ENCODE results near the gene APOC3. TPM values are rescaled to one million over a fixed set of nuclear protein-coding genes. Genes with fewer than 3 reads are reported as not detected.

APOC3 gene
- total and polyA plus RNA-seq, 4 donors: 0.14 to 2.3 TPM; not detected in 2

DNA sequence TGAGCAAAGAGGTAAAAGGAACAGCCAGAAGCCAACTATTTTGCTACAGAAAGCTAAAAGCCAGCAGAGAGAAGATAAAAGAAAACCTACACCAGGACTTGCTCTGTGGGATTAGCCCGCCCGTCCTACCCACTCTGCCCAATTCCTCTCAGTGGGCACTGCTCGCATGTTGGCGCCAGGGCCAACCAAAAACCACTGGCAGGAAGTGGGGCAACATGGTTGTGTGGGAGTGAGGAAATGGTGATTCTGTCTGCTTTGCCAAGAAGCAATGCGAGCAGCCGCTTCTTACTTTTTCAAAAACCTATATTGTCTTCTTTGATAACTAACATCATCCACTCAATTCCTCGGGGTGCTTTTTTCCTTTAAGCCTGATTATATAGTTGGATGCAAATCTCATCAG lies 21.9 kb downstream of the APOC3 start:
- TF ChIP-seq, protein P1, sequence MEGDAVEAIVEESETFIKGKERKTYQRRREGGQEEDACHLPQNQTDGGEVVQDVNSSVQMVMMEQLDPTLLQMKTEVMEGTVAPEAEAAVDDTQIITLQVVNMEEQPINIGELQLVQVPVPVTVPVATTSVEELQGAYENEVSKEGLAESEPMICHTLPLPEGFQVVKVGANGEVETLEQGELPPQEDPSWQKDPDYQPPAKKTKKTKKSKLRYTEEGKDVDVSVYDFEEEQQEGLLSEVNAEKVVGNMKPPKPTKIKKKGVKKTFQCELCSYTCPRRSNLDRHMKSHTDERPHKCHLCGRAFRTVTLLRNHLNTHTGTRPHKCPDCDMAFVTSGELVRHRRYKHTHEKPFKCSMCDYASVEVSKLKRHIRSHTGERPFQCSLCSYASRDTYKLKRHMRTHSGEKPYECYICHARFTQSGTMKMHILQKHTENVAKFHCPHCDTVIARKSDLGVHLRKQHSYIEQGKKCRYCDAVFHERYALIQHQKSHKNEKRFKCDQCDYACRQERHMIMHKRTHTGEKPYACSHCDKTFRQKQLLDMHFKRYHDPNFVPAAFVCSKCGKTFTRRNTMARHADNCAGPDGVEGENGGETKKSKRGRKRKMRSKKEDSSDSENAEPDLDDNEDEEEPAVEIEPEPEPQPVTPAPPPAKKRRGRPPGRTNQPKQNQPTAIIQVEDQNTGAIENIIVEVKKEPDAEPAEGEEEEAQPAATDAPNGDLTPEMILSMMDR (IDR thresholded peaks at IDR 0.05; ENCODE audit: control extremely low read depth, extremely low read depth): no peak
- peaks cover 10 to 29% (median 15%) of the 10 kb centered on the region in 4 donors for H3K36me3 ChIP-seq (ENCODE audit: control insufficient read depth in 4 of 4, insufficient read depth in 4 of 4, low read length in 4 of 4)
- H3K4me1 ChIP-seq (ENCODE audit: control insufficient read depth in 5 of 5, insufficient read depth in 5 of 5, low read length in 5 of 5): peaks cover 0 to 14% (median 8%) of the 10 kb centered on the region in 5 donors
- H3K27ac ChIP-seq (ENCODE audit: low read depth in 1 of 2, low read length in 1 of 2): no peak overlapping the region
- H3K27me3 ChIP-seq (ENCODE audit: control insufficient read depth in 3 of 3, insufficient read depth in 3 of 3, low read length in 2 of 3): no peaks in the 10 kb centered on the region
- H3K9me3 ChIP-seq (ENCODE audit: control insufficient read depth in 4 of 4, insufficient read depth in 3 of 4, low read length in 3 of 4): no peaks in the 10 kb centered on the region
- DNase-seq: no peak
- WGBS, 2 donors: 37 to 59% methylated on average over 7 of the region's 7 CpGs
- H3K9ac ChIP-seq (ENCODE audit: insufficient read depth in 1 of 2, low read length in 2 of 2): no peak overlapping the region
- ATAC-seq (ENCODE audit: insufficient read depth, low FRiP score): no peak
- no peak overlapping the region for H3K4me3 ChIP-seq

DNA sequence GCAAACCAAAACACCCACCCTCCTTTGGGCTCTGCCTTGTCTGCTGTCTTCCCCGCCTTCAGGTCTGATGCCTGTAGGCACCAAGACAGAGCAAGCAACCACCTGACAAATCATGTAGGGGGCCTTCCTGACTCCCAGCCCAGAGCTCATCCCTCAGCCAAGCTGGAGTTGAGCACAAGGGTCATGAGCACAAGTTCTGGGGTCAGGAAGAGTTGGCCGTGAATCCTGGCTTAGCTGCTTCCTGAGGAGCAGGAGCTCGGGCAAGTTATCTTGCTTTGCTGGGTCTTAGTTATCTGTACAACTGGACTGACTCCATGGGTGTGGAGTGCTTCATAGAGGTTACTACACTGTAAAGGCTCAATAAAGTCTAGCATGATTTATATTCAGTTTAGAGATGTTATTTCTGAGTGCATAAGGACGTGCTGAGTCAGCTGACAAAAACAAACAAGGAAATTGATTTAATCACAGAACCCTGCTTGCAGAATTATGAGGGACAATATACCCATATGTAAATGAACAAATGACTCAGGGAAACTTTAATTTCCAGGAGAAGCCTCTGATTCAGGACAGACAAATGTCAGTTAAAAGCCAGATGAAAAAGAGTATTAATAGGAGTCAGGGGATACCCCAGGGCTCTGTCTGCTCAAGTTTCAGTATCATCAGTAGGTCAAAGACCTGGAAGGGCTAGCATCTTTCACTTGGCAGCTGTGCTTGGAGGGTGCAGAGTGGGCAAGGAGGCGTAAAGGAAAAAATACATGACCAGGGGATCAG lies 22.7 kb downstream of the APOC3 start:
- peak overlapping the region in 1 of 2 donors; percentile 4 for H3K9ac ChIP-seq (ENCODE audit: insufficient read depth in 1 of 2, low read length in 2 of 2)
- no peak for ATAC-seq (ENCODE audit: insufficient read depth, low FRiP score)

DNA sequence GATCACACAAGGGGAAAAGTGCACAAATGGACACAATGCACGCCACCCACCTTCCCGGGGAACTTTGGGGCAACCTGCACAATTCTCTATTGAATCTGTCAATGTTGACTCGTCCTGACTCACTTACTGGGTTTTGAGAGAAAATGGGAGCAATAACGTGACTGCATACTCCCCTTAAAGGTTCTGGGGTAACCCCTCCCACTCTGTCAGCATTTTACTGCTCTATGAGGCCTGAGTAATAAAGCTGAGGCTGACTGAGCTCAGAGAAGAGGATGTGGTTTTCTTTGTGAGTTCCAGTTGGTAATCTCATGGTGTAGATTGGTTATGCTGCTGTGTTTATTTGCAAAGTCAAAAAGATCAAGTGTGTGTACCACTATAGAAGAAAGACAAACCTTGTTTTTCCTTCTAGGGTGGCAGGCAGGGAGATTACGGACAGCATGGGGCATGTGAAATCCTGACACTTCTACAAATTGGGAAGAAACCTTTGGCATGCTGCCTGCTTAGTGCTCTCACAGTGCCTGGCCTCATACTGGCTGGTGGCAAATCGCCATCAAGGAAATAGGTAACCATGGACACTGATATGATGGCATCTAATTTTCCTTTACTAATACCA lies 23.9 kb downstream of the APOC3 start:
- H3K36me3 ChIP-seq (ENCODE audit: control insufficient read depth in 4 of 4, insufficient read depth in 4 of 4, low read length in 4 of 4): peaks cover 12 to 28% (median 19%) of the 10 kb centered on the region in 4 donors
- ATAC-seq (ENCODE audit: insufficient read depth, low FRiP score) (peak; percentile 67), DNase-seq (no peak)
- H3K9ac ChIP-seq (ENCODE audit: insufficient read depth in 1 of 2, low read length in 2 of 2): no peak overlapping the region
- no peaks in the 10 kb centered on the region for H3K27me3 ChIP-seq (ENCODE audit: control insufficient read depth in 3 of 3, insufficient read depth in 3 of 3, low read length in 2 of 3)
- H3K4me1 ChIP-seq (ENCODE audit: control insufficient read depth in 5 of 5, insufficient read depth in 5 of 5, low read length in 5 of 5): peaks cover 0 to 14% (median 8%) of the 10 kb centered on the region in 5 donors
- H3K9me3 ChIP-seq (ENCODE audit: control insufficient read depth in 4 of 4, insufficient read depth in 3 of 4, low read length in 3 of 4): no peaks in the 10 kb centered on the region
- no peak overlapping the region for H3K27ac ChIP-seq (ENCODE audit: low read depth in 1 of 2, low read length in 1 of 2)
- H3K4me3 ChIP-seq: no peak overlapping the region
- TF ChIP-seq, protein P1 (IDR thresholded peaks at IDR 0.05; ENCODE audit: control extremely low read depth, extremely low read depth): no peak
- whole genome bisulfite sequencing, 2 donors: 40 to 69% methylated on average over 6 of the region's 6 CpGs

More for the DNA sequence above, 22.7 kb downstream of the APOC3 start:
- H3K36me3 ChIP-seq (ENCODE audit: control insufficient read depth in 4 of 4, insufficient read depth in 4 of 4, low read length in 4 of 4): peaks cover 5 to 28% (median 11%) of the 10 kb centered on the region in 4 donors
- H3K27me3 ChIP-seq (ENCODE audit: control insufficient read depth in 3 of 3, insufficient read depth in 3 of 3, low read length in 2 of 3): no peaks in the 10 kb centered on the region
- DNase-seq: no peak
- H3K27ac ChIP-seq (ENCODE audit: low read depth in 1 of 2, low read length in 1 of 2): peak overlapping the region in 1 of 2 donors; percentile 53
- TF ChIP-seq, protein P1 (IDR thresholded peaks at IDR 0.05; ENCODE audit: control extremely low read depth, extremely low read depth): no peak
- H3K9me3 ChIP-seq (ENCODE audit: control insufficient read depth in 4 of 4, insufficient read depth in 3 of 4, low read length in 3 of 4): no peaks in the 10 kb centered on the region
- peaks cover 0 to 14% (median 8%) of the 10 kb centered on the region in 5 donors for H3K4me1 ChIP-seq (ENCODE audit: control insufficient read depth in 5 of 5, insufficient read depth in 5 of 5, low read length in 5 of 5)
- H3K4me3 ChIP-seq: no peak overlapping the region
- WGBS, 2 donors: 29 to 50% methylated on average over 5 of the region's 5 CpGs

Data from lung (tissue), 12 donors.